GM12874 (cell line): ENCODE measurements around the gene KRT83.

Source experiments
- TF ChIP-seq, protein P1 (sequence below): IDR thresholded peaks from 2 replicates; pipeline ENCODE4 v1.5.1; 2011; ENCODE audit warnings: low read depth, mild to moderate bottlenecking, control low read depth, low read length, moderate library complexity; ENCODE audit not compliant: insufficient read depth

KRT83 gene

DNA sequence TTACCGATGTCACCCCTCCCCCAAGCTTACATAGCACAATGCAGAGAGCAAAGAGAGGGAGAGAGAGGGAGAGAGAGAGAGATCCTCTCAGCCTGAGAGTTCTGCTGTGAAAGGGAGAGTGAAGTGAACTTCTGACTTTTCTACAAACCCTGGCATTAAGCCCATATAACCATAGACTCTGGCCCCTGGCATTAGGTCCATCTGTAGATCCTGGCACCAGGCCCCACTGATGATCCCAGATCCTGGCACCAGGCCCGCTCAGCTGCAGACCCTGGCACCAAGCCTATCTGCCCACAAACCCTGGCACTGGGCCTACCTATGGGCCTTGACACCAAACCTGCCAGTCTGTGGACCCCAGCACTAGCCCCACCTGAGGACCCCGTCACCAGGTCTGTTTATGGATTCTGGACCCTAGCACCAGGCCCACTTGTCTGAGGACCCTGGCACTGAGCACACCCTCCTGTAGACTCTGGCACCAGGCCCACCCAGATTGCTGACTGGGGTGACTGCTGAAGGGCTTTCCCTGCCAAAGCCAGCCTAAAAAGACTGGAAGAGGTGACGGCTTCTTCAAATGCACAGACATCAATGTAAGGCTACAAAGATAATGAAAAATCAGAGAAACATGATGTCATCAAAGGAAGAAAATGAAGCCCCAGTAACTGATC lies 14.5 kb upstream of the KRT83 start:
- TF ChIP-seq, protein P1, sequence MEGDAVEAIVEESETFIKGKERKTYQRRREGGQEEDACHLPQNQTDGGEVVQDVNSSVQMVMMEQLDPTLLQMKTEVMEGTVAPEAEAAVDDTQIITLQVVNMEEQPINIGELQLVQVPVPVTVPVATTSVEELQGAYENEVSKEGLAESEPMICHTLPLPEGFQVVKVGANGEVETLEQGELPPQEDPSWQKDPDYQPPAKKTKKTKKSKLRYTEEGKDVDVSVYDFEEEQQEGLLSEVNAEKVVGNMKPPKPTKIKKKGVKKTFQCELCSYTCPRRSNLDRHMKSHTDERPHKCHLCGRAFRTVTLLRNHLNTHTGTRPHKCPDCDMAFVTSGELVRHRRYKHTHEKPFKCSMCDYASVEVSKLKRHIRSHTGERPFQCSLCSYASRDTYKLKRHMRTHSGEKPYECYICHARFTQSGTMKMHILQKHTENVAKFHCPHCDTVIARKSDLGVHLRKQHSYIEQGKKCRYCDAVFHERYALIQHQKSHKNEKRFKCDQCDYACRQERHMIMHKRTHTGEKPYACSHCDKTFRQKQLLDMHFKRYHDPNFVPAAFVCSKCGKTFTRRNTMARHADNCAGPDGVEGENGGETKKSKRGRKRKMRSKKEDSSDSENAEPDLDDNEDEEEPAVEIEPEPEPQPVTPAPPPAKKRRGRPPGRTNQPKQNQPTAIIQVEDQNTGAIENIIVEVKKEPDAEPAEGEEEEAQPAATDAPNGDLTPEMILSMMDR = no peak

DNA sequence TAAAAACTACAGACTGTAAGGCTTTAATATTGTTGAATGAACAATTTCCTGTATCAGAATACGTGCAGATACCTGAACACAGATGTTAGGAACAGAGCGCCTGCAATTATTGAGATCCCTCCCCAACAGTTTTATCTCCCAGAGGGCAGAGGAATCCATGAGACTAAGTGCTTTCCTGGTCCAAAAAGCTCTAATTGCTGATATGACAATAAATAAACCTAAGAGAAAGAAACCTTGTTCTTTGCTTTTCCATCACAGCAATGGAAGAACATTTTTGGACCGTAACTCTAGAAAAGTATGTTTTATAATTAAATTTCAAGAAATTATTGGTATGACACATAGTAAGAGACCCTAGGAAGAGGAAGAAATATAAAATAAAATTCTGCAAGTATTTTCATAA lies 13.0 kb upstream of the KRT83 start:
- TF ChIP-seq, protein P1 = no peak

DNA sequence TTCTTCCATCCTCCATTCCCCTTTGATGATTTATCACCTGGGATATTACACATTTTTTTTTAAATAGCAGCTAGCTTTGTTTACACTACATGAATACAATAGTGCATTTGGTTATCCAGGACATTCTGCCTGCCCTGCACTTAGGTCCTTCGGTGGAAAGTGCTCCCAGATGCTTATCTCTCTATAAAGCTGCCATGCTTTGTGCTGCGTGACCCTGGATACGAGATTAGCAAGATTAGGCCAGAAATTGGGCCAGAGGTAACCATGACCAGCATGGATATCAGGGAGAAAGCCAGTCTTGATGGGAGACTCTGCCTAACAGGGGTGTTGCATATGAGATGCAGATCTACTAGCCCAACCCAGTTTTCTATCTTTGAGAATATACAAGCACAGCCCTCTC lies 12.1 kb upstream of the KRT83 start:
- TF ChIP-seq, protein P1 = no peak

DNA sequence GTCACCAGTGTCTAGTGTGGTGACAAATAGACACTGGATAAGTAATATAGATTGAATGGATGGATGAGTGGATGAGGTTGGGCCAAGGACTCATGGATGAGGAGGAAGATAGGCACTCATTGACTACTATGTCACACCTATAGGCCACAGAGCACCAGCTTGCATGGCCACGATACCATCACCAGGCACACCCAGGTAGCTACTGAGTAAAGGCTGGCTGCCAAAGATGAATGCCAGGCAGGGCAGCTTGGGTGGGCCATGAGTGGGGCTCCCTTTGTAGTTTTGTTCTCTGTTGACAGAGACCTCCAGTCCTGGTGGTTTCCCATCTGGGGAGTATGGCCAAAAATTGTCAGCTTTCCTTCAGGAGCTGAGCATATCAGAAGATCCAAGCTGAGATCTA lies 11.2 kb upstream of the KRT83 start:
- TF ChIP-seq, protein P1 = no peak

DNA sequence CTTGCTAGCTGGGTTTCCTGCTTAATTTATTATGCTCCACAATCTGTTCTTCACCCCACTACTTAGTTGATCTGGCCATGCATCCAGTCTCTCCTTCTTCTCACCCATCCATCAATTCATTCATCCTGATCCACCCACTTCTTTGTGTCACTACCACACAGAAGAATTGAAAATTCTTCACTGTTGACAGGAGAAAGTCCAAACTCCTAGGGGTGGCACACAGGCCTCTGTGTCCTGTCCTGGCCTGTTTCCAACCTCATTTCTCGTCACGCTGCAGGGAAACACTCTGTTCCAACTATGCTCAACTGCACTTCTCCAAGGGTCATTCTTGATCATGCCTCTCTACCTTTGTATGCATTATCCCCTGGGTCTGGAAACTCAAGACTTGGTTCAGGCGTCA lies 10.6 kb upstream of the KRT83 start:
- TF ChIP-seq, protein P1 = no peak

DNA sequence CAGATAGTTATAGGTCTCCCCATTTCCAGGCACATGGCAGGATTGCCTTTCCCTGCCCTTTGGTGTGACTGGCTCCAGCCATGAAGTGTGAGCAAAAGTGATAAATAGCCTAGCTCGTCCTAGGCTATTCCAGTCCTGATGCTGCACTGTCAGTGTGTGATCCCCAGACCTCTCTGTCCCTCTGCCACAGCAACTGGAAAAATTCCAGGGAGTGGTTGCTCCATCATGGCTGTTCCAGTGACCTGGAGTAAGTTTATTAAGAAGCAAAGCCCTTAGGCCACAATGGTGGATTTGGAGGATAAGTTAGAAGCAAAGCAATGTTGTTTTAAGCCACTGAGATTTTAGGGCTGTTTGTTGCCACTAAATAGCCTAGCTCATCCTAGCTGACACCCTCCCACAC lies 9.8 kb upstream of the KRT83 start:
- TF ChIP-seq, protein P1 = no peak

DNA sequence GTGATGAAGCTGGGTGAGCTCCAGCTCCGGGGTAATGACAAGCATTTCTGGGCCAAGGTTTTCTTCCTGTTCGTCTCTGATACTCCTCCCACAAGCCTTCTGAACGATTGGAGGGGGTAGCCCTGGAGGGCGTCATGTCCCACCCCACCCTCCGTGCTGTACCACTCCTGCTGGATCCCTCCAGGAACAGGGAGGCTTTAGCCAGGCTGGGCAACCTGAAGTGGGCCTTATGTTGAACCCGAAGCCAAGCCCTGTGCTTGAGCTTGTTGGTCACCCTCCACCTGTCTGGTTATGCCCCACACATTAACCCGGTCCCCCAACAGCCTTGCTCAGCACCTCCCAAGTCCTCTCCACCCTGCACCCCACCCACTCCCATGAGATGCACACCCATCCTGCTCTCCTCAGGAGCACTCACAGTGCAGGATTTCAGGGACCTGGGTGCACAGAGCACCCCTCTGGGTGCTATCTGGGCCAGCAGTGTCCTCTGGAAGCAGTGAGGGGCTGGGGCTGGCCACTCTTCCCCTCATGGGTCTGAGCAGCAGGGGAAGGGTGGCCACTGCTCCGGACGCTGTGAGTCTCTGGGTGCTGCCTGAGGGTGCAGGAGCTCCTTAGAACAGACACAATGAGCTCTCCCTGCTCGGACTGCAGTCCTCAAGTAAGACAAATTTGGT lies 6.8 kb upstream of the KRT83 start:
- TF ChIP-seq, protein P1 = no peak
